HepG2 (cell line): ENCODE measurements around the gene RSKR. TPM values are rescaled to one million over a fixed set of nuclear protein-coding genes. Genes with fewer than 3 reads are reported as not detected.

ENCODE experiments used
- FOXA3 ChIP-seq: IDR thresholded peaks from 2 replicates; pipeline ENCODE4 v1.6.1; 2016; ENCODE audit warnings: missing genetic modification reagents, missing compliant biosample characterization
- KMT2B ChIP-seq: IDR thresholded peaks from 2 replicates; pipeline ENCODE4 v1.6.1; 2016; ENCODE audit warnings: missing genetic modification reagents, missing compliant biosample characterization
- NBN ChIP-seq: fragments of 450-650 bp; conservative IDR thresholded peaks from 2 replicates; pipeline ENCODE4 v1.6.1; 2017
- NFIC ChIP-seq: IDR thresholded peaks from 2 replicates; pipeline ENCODE4 v1.6.1; 2012; ENCODE audit warnings: mild to moderate bottlenecking, low read length, inconsistent platforms
- SNAPC4 ChIP-seq: sonication (generic); formaldehyde crosslinking; IDR thresholded peaks from 2 replicates; pipeline ENCODE4 v1.4.0; 2020; ENCODE audit warnings: mild to moderate bottlenecking, missing genetic modification reagents
- SP1 ChIP-seq, 2 experiments: fragments of 450-650 bp in 1 of 2; sonication (generic) in 1 of 2; formaldehyde crosslinking in 1 of 2; IDR thresholded peaks; 2 replicates each; pipeline versions ENCODE4 v1.4.0 to v1.6.1; 2016 to 2020; ENCODE audit warnings: missing genetic modification reagents in 1 of 2
- STAT6 ChIP-seq: sonication (generic); formaldehyde crosslinking; IDR thresholded peaks from 2 replicates; pipeline ENCODE4 v1.4.0; 2020; ENCODE audit warnings: missing genetic modification reagents, mild to moderate bottlenecking, borderline replicate concordance
- ZBTB21 ChIP-seq: sonication (generic); formaldehyde crosslinking; IDR thresholded peaks from 2 replicates; pipeline ENCODE4 v1.4.0; 2020; ENCODE audit warnings: missing genetic modification reagents
- ZBTB26 ChIP-seq: IDR thresholded peaks from 2 replicates; pipeline ENCODE4 v1.6.1; 2016; ENCODE audit warnings: missing compliant biosample characterization, missing genetic modification reagents, borderline replicate concordance
- ZBTB39 ChIP-seq: sonication (generic); formaldehyde crosslinking; IDR thresholded peaks from 2 replicates; pipeline ENCODE4 v1.5.0; 2020; ENCODE audit warnings: missing genetic modification reagents
- ZNF230 ChIP-seq: sonication (generic); formaldehyde crosslinking; IDR thresholded peaks from 2 replicates; pipeline ENCODE4 v1.4.0; 2020; ENCODE audit warnings: mild to moderate bottlenecking, missing genetic modification reagents
- ZNF232 ChIP-seq: sonication (generic); formaldehyde crosslinking; IDR thresholded peaks from 2 replicates; pipeline ENCODE4 v1.4.0; 2020; ENCODE audit warnings: missing genetic modification reagents, borderline replicate concordance
- ZNF274 ChIP-seq: sonication (generic); formaldehyde crosslinking; IDR thresholded peaks from 2 replicates; pipeline ENCODE4 v1.5.1; 2020; ENCODE audit warnings: mild to moderate bottlenecking, missing genetic modification reagents
- ZNF326 ChIP-seq: sonication (generic); formaldehyde crosslinking; IDR thresholded peaks from 2 replicates; pipeline ENCODE4 v1.4.0; 2020; ENCODE audit warnings: missing genetic modification reagents, borderline replicate concordance
- ZNF605 ChIP-seq: sonication (generic); formaldehyde crosslinking; IDR thresholded peaks from 2 replicates; pipeline ENCODE4 v1.8.0; 2022; ENCODE audit warnings: mild to moderate bottlenecking, missing genetic modification reagents
- ZNF660 ChIP-seq: sonication (generic); formaldehyde crosslinking; IDR thresholded peaks from 2 replicates; pipeline ENCODE4 v1.5.1; 2020; ENCODE audit warnings: mild to moderate bottlenecking, low read depth, missing genetic modification reagents, borderline replicate concordance
- ZNF790 ChIP-seq: sonication (generic); formaldehyde crosslinking; IDR thresholded peaks from 2 replicates; pipeline ENCODE4 v1.8.0; 2022; ENCODE audit warnings: missing genetic modification reagents, mild to moderate bottlenecking, borderline replicate concordance
- polyA plus RNA-seq, 8 experiments: library from polyadenylated mRNA; depleted of rRNA in 3 of 8; stranded (reverse) in 7 of 8; unstranded in 1 of 8; fragments of >200 nt; fragmentation: Illumina TruSeq in 4 of 8; extraction: Trizol in 4 of 8; gene quantifications; 2 replicates each; pipeline versions ENCODE4 v1.2.1 to v1.2.3, GENCODE V29; 2011 to 2016; ENCODE audit warnings: low read depth in 4 of 8, missing spikeins in 1 of 8, mixed read lengths in 1 of 8; ENCODE audit not compliant: insufficient read depth in 1 of 8
- total RNA-seq, 5 experiments: library from RNA; depleted of rRNA; stranded (reverse); fragments of >200 nt; fragmentation: Illumina TruSeq; extraction: Trizol; gene quantifications; 2 replicates each; pipeline ENCODE4 v1.2.3, GENCODE V29; 2016; ENCODE audit warnings: low read depth in 1 of 5

Gene RSKR
- total and polyA plus RNA-seq, 2 of the 13 experiments (the other 11 are each of a cell fraction or from before 2014, with no cell fraction given) = 5.0 to 10.4 TPM

- no peak for TF ChIP-seq SNAPC4 (CRISPR knock-in tag)
- 0 out of 2 replicates have a peak, but pooled peaks have one; percentile 37 for TF ChIP-seq ZNF790
- no peak for TF ChIP-seq ZBTB39
- TF ChIP-seq NFIC = no peak
- TF ChIP-seq ZNF230 (CRISPR knock-in tag) = no peak
- no peak for TF ChIP-seq ZNF326 (CRISPR knock-in tag)
- peak; percentile 17; the same call in 1 of the 2 replicates for TF ChIP-seq ZNF232 (CRISPR knock-in tag)
- no peak for TF ChIP-seq ZNF660 (CRISPR knock-in tag)
- TF ChIP-seq FOXA3 (CRISPR knock-in tag) = 0 out of 2 replicates have a peak, but pooled peaks have one; percentile 9
- TF ChIP-seq SP1 (IDR thresholded peaks at IDR 0.05) = no peak
- 0 out of 2 replicates have a peak, but pooled peaks have one; percentile 41 for TF ChIP-seq SP1 (CRISPR knock-in tag; IDR thresholded peaks at IDR 0.05)
- no peak for TF ChIP-seq NBN
- no peak for TF ChIP-seq STAT6 (CRISPR knock-in tag)
- no peak; the same call in 1 of the 2 replicates for TF ChIP-seq ZNF605 (CRISPR knock-in tag)
- TF ChIP-seq ZBTB21 (CRISPR knock-in tag) = no peak
- TF ChIP-seq ZBTB26 (CRISPR knock-in tag) = no peak
- TF ChIP-seq KMT2B (CRISPR knock-in tag) = no peak
- no peak for TF ChIP-seq ZNF274 (CRISPR knock-in tag)
Measured at GRCh38 chr17:28571361-28572122, 42.4 kb downstream of the RSKR start, which contains the start of gene PIGS (continued).
